PFSK-1 (cell line): Measurements from ENCODE around the gene HEBP1.

Source experiments
- FOXP2 ChIP-seq: optimal IDR thresholded peaks from 2 replicates; pipeline ENCODE3; 2011; ENCODE audit warnings: borderline replicate concordance, control low read depth, inconsistent platforms; ENCODE audit not compliant: insufficient read depth; ENCODE audit errors: extremely low read length, extremely low read depth
- POLR2AphosphoS5 ChIP-seq: IDR thresholded peaks from 2 replicates; pipeline ENCODE4 v1.6.1; 2012; ENCODE audit warnings: low read depth, mild to moderate bottlenecking, control low read depth, low read length, moderate library complexity
- SIN3A ChIP-seq: IDR thresholded peaks from 2 replicates; pipeline ENCODE4 v1.6.1; 2012; ENCODE audit warnings: mild to moderate bottlenecking, low read length, moderate library complexity, borderline replicate concordance; ENCODE audit not compliant: insufficient read depth
- TAF1 ChIP-seq: IDR thresholded peaks from 2 replicates; pipeline ENCODE4 v1.6.1; 2012; ENCODE audit warnings: low read length, control low read depth, borderline replicate concordance; ENCODE audit not compliant: insufficient read depth
- TF ChIP-seq, protein P1 (sequence below), 2 experiments: IDR thresholded peaks; 2 replicates each; pipeline versions ENCODE4 v1.6.1 to v1.8.0; 2011 to 2012; ENCODE audit warnings: low read depth in 2 of 2, low read length in 2 of 2, control low read depth in 1 of 2, inconsistent platforms in 1 of 2, mild to moderate bottlenecking in 1 of 2, moderate library complexity in 1 of 2; ENCODE audit not compliant: insufficient read depth in 1 of 2

Gene HEBP1

DNA sequence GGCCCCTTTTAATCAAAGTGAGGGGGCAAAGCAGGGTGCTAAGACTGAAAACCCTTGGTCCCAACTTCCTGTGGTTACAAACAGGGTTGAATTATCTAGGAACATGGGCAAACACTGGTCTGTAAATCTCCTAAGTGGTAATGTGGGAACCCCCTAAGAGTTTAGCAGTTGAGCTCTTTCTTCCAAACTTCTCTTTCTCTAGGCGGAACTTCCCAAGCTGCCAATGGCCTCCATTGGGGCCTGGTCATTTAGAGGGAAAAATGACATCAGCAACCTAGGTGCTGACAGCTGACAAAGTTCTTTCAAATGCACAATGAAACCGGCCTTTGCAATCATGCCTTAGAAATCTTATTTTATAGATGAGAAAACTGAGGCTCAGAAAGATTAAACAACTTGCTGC, 17.7 kb downstream of the HEBP1 start:
- TF ChIP-seq SIN3A (no peak), POLR2AphosphoS5 (no peak), TAF1 (no peak)

DNA sequence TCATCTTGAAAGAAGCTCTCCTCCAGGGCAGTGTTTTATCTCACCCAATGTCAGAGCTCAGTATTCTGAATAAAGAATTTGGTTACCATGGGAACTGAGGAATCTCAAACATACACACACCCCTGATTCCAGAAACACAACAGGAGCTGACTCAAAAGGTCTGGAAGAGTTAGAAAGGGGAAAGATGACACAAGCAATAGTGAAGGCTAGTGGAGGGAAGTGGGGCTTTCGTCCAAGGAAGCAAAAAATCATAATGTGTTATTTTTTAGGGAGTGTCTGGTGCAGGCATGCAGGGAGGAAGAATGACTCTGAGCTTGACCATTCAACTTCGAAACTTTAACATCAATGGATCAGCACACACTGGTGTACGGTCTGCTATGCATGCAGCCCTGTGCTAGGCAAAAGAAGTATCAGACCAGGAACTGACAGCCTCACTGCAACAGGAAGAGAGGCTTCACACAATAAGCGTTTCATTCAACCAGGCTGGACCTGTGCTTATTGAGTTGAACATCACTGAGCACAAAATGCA, 20.3 kb downstream of the HEBP1 start:
- peak; percentile 23; the same call in 1 of the 2 replicates for TF ChIP-seq SIN3A
- TF ChIP-seq, protein P1, sequence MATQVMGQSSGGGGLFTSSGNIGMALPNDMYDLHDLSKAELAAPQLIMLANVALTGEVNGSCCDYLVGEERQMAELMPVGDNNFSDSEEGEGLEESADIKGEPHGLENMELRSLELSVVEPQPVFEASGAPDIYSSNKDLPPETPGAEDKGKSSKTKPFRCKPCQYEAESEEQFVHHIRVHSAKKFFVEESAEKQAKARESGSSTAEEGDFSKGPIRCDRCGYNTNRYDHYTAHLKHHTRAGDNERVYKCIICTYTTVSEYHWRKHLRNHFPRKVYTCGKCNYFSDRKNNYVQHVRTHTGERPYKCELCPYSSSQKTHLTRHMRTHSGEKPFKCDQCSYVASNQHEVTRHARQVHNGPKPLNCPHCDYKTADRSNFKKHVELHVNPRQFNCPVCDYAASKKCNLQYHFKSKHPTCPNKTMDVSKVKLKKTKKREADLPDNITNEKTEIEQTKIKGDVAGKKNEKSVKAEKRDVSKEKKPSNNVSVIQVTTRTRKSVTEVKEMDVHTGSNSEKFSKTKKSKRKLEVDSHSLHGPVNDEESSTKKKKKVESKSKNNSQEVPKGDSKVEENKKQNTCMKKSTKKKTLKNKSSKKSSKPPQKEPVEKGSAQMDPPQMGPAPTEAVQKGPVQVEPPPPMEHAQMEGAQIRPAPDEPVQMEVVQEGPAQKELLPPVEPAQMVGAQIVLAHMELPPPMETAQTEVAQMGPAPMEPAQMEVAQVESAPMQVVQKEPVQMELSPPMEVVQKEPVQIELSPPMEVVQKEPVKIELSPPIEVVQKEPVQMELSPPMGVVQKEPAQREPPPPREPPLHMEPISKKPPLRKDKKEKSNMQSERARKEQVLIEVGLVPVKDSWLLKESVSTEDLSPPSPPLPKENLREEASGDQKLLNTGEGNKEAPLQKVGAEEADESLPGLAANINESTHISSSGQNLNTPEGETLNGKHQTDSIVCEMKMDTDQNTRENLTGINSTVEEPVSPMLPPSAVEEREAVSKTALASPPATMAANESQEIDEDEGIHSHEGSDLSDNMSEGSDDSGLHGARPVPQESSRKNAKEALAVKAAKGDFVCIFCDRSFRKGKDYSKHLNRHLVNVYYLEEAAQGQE (IDR thresholded peaks at IDR 0.05; ENCODE audit: insufficient read depth in 1 of 2, low read depth in 2 of 2, low read length in 2 of 2): no peak
- TF ChIP-seq TAF1: no peak
- no peak for TF ChIP-seq POLR2AphosphoS5

DNA sequence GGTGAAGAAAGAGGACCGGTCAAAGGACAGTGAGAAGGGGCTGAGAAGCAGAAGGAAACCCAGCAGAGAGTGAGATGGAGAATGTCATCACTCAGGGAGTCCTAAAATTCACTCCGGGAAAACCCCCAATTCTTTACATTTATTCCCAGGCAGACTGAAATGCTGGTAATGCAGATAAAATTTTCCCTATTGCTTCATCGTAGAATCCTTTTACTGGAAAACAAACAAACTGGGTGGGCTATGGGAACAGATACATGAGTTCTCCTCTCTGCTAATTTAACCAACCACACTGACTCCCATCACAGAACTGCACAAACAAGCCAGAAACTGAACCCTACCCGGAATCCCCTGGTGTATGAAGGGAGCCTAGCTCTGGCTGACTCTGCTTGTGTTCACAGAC, 20.9 kb downstream of the HEBP1 start:
- TF ChIP-seq POLR2AphosphoS5 (no peak), SIN3A (no peak), TAF1 (no peak), FOXP2 (no peak)
- TF ChIP-seq, protein P1 (IDR thresholded peaks at IDR 0.05; ENCODE audit: insufficient read depth in 1 of 2, low read depth in 2 of 2, low read length in 2 of 2): no peak

DNA sequence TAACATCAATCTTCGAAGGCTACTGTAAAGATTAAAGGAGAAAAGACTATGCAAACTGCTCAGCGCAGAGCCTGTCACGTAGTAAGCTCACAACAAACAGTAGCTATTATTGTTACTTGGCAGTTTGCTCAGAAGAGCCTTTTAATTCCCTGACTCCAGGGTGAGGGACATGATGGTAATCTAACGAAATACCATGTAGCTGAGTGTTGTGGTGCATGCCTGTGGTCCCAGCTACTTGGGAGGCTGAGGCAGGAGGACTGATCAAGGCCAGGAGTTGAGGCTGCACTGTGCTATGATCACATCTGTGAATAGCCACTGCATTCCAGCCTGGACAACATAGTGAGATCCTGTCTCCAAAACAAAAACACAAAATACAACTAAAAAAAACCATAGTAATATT, 22.8 kb downstream of the HEBP1 start:
- no peak for TF ChIP-seq POLR2AphosphoS5
- TF ChIP-seq, protein P1 (IDR thresholded peaks at IDR 0.05; ENCODE audit: insufficient read depth in 1 of 2, low read depth in 2 of 2, low read length in 2 of 2): no peak
- no peak for TF ChIP-seq SIN3A
- no peak for TF ChIP-seq TAF1
- no peak for TF ChIP-seq FOXP2

DNA sequence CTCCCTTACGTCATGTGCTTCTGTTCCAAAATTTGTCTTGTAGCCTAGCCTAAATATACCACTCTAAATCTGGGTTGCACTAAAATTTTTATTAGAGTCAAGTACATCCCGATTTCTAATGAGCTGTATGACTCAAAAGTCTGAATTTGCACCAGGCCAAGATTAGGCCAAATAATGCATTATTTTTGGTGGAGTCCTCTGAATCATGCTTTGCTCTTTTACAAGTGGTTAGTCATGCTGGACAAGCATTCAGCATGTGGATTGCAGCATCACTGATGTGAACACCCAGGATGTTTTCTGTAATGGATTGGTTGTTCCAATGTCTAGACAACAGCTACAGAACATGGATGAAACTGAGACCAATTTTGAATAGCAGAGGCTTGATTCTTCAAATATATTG, 23.7 kb downstream of the HEBP1 start:
- no peak for TF ChIP-seq FOXP2
- TF ChIP-seq POLR2AphosphoS5: no peak
- TF ChIP-seq TAF1: no peak
- TF ChIP-seq SIN3A: no peak
- TF ChIP-seq, protein P1 (IDR thresholded peaks at IDR 0.05; ENCODE audit: insufficient read depth in 1 of 2, low read depth in 2 of 2, low read length in 2 of 2): no peak
